ENCODE results near the gene LARP7. TPM values are rescaled to one million over a fixed set of nuclear protein-coding genes. Genes with fewer than 3 reads are reported as not detected.

Gene LARP7
- total and polyA plus RNA-seq, 2 of the 8 experiments (the other 6 are each of a cell fraction or from before 2014, with no cell fraction given) = 9.3 to 38.3 TPM

GRCh38 chr4:112645541-112646329 lies 8.8 kb downstream of the LARP7 start (continued):
- TF ChIP-seq RFX5 (IDR thresholded peaks at IDR 0.05; ENCODE audit: borderline replicate concordance, low read depth, low read length) (no peak), TAF7 (optimal IDR thresholded peaks at IDR 0.05; ENCODE audit: borderline replicate concordance, low read depth, low read length) (peak; percentile 97), EGR1 (IDR thresholded peaks at IDR 0.05; ENCODE audit: borderline replicate concordance, low read depth, low read length) (peak; percentile 68), KDM4A (IDR thresholded peaks at IDR 0.05; ENCODE audit: low read depth, low read length, severe bottlenecking) (peak; percentile 29), ZNF274 (IDR thresholded peaks at IDR 0.05; ENCODE audit: borderline replicate concordance, extremely low read depth, low read length) (no peak; the same call in 1 of the 2 replicates)

Measured in H1 (cell line).